Fibroblast of skin of left quadriceps (primary cell): ENCODE results near the gene ATL1.
"Not testable (repeated sequence)": the region's sequence is repeated elsewhere in the genome, so short reads cannot be mapped to it uniquely, and the experiment has no call there.

Experiments used
- DNase-seq, 2 experiments: peaks; one replicate each; pipeline ENCODE4 v3.0.0-alpha.2; 2013; ENCODE audit warnings: low read depth in 2 of 2

The ATL1 gene

DNA sequence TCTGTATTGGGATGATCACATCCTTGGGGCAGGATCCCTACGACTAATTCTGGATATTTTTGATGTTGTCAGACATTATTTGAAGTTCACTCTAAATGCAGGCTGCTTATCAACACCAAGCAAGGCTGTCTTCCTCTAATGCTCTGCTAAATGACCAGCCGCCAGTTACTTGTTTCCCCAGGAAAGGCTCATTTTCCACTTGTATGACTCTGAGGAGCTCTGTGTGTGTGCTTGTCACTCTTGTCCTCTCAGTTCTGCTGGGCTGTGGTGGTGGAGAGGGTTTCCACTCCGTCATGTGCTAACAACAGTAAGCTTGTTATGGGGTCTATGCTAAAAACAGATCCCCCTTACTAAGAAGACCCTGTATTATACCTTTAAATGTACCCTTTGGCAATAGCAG lies 42.1 kb downstream of the ATL1 start:
- DNase-seq = no peak

DNA sequence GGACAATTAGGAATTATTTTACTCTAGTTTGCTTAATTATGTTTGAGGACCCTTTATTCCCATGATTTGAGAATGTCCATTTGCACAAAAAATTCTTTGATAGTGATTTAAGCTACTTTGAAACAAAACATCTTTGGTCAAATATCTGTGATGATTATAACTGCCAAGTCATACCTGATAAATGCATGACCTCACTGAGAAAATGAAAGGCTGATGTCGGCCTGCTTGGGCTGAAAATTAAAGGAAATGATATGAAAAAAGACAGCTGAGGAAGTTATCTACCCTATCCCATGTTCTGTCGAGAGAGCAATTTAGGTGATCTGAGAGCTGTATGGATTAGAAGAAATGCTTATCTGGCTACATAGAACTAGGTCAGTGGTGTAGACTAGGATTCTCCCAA lies 43.6 kb downstream of the ATL1 start:
- DNase-seq = no peak

DNA sequence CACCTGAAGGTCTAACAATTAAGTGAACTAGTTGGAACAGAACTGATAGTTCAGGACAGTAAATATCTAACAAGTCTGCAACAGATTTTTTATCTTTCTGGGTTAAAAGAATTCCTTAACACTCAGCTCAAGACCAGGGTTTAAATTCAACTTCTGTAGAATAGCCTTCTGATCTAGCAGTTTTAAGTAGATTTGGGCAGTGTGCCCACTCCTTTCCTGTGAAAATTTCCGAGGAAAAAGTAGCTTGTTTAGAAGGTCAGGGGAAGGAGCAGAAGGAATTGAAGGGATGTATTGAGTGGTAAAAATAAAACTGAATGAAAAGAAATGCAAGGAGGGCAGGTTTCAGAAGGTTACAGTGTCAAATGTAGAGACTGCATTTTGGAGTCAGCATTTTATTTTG lies 45.8 kb downstream of the ATL1 start:
- DNase-seq = peak; percentile 15 to 25

DNA sequence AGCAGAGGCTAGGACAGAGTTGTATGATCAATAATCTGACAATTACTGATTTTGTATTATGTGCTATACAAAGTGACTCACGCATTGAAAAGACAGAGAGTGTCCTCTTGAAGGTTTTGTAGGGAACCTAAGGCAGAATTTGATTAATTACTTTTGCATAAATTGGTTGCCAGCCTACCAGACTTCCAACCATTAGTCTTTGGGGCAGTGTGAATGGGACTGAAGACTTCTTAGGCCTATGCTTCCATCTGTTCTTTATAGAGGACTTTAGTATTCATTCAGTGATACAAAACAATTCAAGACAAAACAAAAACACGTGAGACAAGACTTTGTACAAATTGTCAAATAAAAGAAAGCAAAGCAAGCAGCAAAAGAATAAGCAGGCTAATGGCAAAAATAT lies 46.5 kb downstream of the ATL1 start:
- DNase-seq = no peak

DNA sequence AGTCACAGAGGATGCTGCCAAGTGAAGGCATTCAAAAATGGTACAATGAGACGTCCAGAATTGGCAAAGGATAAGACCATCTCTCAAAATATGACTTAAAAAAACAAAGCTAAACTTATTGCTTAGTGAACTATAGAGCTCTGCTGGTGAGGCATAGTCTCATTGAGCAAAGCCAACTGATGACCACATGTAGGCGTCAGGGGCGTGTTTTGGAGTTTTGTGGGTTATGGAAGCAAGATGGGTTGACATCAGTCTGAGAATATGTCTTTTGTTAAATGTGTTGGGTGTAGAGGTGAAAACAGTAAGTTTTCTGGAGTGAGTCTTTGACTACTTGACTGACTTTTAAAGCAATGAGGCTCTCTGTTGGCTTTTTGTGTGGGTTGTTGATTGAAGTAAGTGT lies 47.2 kb downstream of the ATL1 start:
- DNase-seq = peak; percentile 22 to 37

DNA sequence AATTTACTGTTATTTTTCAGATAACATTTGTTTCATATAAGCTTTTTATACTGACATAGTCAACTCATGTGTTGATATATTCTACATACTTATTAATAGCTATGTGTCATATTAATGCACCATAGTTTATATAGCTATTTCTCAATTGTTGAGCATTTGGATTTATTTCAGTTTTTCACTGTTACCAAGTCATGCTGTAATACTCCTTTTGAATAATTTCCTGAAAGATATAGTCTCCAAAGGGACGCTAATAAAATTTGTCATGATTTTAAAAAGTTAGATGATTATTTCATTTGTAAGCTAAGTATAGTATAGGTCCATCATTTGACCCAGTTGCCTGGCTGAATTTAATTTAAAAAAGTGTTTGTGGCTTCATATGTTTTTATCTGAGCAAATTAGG lies 47.8 kb downstream of the ATL1 start:
- no peak for DNase-seq

DNA sequence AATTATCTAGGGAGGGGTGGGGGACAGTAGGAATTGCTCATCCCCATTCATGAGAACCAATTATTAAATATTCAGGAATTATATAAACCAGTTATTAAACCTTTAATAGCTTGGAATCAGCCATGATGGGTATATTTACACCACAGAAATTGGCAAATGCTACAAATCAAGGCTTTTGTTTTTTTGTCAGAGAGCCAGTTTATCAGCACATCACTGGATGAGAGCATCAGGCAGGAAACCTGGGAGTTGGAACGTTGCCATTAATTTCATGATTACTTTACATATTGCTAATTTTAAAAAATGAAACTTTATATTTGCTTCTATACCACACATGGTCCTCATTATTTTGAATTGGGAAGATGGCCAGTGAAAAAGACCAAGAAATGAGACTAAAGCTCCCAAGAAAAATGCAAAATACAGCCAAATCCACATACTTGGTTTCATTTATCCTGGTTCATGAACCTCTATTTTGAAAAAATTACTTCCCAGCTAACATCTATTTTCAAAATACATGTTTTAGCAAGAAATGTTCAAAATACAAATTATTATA lies 48.4 kb downstream of the ATL1 start:
- peak; percentile 57 to 59 for DNase-seq

DNA sequence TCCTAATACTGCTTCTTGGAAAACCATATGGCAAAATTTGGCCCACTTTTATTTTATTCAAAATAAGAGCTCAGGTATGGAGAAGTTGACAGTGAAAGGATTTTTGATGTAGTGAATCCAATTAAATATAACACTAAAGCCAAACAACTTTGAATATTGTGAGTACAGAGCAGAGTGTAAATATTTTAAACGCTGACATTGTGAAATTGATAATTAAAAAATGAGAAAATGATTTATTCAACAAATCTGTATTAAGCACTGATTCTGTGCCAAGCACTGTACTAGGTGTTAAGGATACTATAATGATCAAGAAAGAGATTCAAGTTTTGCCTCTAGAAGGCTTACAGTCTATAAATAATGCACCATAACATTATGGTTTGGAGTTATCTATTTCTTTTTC lies 50.5 kb downstream of the ATL1 start:
- no peak for DNase-seq

DNA sequence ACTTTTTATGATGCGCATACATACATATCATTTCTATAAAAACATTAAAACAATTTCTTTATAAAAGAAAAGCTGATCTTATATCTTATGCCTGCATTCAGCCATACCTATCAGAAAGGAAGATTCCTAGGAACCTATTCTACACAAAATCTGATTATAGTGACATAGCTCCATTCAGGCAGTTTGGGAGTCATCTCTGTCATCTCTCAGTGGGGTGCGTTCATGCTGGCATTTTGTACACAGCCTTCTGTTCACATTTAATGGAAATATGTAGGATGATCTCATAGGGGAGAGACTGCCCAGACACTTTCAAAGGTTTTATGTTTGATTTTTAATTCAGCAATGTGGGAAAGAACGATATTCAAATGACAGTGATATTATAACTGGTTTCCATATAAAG lies 52.9 kb downstream of the ATL1 start:
- no peak for DNase-seq

DNA sequence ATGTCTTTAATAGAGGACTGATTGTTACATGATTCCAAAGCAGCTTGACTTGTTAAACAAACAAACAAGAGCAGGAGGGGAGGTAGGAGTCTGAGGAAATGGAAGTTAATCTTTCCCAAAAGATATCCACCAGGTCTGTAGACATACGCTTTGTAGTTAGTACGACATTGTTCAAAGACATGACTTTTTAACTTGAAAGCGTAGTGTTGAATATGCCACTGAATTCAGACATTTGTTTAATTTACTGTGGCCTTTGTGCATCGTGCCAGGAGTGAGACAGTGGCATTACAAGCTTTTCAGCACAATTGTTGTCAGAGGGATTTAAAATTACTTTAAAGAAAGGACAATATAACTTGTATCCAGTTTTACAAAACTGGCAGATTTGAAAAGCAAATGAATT lies 55.1 kb downstream of the ATL1 start:
- no peak for DNase-seq

DNA sequence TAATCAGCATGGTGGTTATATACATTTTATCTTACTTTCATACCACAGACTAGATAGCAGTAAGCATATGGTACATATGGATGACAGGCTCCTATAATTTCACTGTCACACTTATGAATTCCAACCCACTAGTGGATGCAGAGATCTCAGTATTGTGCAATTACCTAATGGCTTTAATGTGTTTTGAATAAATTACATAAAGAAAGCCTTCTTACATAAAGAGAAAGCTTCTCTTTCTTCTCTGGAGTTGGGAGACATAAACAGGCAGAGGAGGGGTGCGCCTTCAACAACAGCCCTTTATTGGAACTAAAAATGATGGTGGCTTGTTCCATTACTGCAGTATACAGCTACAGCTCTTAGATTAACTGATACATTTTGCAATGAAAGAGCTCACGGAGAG lies 55.6 kb downstream of the ATL1 start:
- DNase-seq = peak; percentile 56 to 60

DNA sequence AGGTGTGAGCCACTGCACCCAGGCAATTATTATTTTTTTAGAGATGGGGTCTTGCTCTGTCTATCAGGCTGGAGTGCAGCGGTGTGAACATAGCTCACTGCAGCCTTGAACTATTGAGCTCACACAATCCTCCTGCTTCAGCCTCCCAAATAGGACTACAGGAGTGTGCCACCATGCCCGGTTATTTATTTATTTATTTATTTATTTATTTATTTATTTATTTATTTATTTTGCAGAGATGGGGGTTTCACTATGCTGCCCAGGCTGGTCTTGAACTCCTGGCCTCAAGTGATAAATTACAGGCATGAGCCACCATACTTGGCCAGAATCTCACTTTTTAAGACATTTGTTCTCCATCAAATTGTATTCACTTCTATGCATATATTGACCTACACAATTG lies 56.3 kb downstream of the ATL1 start:
- DNase-seq = no peak

DNA sequence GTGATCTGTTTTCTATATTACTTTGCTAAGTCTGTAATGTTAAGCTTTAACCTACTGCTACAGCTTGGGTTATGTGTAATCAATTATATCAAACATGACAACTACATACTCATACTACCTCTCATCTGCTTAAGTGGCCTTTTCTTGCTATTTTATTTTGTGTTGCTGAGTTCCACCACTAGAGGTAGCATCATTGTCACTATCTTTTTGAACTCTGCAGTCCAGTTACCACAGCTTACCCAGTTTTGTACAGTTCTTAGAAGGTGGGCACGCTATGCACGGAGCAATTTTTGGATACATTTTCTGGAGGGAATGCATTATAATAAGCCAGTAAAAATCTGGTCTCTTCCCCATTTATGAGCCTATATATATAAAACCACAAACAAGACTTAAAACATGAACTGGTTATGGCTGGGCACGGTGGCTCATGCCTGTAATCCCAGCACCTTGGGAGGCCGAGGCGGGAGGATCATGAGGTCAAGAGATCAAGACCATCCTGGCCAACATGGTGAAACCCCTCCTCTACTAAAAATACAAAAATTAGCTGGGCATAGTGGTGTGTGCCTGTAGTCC lies 59.7 kb downstream of the ATL1 start:
- DNase-seq = peak in 1 of 2 experiments; percentile 12

DNA sequence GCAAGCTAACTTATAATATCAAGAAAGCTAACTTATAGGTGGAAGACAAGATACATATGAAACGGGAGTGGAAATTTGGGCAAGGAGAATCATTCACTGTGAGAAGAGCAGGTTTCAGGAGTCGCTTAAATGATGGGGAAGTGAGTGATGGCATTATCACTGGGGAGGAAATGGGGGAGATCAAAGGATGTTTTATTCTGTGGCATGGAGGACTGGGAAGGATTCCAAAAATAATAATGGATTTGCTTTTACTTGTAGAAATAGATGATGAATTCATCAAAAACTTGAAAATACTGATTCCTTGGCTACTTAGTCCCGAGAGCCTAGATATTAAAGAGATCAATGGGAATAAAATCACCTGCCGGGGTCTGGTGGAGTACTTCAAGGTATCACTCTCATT lies 60.4 kb downstream of the ATL1 start:
- DNase-seq = no peak

DNA sequence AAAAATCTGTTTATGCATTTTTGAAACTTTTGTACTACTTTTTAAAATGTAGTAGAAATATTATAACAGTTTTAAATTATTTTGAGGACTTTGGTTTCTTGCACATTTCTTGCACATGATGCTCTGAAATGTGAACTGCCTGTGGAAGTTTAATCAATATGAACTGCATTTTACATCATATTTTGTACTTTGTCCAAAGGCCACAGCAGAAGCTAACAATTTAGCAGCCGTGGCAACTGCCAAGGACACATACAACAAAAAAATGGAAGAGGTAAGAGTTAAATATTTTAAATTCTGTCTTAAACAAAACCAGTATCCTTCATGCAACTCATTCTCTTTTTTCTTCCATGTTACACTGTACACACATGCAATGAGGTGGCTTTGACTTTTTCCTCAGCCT lies 63.0 kb downstream of the ATL1 start:
- DNase-seq = no peak

DNA sequence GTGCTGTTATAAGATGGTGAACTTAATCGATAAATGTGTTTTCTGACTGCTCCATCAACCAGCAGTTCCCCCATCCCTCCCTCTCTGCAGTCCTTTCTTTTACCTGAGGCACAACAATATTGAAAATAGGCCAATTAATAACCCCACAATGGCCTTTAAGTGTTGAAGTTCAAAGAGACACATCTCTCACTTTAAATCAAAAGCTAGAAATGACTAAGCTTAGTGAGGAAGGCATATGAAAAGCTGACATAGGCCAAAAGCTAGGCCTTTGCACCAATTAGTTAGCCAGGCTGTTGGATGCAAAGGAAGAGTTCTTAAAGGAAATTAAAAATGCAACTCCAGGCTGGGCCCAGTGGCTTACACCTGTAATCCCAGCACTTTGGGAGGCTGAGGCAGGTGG lies 64.5 kb downstream of the ATL1 start:
- no peak for DNase-seq

DNA sequence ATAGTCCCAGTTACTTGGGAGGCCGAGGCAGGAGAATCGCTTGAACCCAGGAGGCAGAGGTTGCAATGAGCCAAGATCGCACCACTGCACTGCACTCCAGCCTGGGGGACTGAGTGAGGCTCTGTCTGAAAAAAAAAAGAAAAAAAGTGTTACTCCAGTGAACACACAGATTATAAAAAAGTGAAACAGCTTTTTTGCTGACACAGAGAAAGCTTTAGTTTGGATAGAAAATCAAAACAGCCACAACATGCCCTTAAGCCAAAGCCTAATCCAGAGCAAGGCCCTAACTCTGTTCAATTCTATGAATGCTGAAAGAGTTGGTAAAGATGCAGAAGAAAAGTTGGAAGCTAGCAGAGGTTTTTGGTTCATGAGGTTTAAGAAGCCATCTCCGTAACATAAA lies 65.0 kb downstream of the ATL1 start:
- not testable (repeated sequence) for DNase-seq

DNA sequence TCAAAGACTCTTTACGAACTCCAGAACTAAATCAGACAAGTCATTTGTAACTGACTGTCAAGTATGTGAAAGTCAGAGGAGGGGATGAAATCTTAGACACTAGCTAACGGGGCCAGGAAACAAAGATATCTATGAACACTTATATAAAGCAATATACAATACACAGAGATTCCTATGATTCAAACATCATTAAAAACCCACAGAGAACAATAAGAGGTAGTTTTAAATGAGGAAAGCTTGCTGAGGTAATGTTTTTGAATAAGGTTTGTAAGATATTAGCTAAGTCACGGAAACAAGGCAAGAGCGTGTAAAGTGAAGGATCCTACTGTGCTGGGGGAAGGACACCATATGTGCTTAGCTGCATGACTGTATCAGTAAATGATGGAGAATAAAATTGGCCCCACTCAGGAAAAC lies 71.5 kb downstream of the ATL1 start:
- peak in 1 of 2 experiments; percentile 9 for DNase-seq

DNA sequence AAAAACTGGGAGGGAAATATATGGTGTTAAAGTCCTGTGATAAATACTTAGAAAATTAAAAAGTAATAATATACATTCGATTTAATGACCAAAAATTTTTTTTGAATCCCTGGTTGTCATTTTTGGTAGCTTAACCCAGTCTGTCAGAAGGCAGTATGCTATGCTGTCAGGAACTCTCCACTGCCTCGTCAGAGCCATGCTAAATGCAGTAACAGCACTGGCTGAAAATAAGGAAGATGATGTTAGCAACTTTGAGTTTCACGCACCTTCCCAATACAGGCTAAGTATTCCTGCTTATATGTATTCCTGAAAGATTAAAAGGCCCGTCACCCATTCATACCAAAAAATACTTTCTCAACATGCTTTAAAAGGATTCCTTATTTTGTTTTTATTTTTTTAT lies 74.0 kb downstream of the ATL1 start:
- no peak for DNase-seq

DNA sequence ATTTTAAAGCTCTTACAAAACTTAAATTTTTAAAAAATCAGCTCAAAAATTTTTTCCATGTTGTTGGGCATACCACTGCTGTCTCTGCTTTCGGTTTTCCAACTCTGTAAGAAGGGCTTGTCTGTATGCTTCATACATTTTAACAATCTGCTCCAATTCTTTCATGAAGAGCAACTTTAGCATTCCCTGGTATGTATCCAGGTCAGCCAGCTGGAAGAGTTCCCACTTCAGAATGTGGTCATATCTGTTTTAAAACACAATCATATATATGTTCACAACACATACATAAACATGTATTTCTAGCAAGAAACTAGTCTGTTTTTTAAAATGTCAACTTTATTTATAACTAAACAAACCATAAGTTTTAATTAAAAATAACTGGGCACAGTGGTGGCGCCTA lies 75.2 kb downstream of the ATL1 start:
- peak in 1 of 2 experiments; percentile 11 for DNase-seq

DNA sequence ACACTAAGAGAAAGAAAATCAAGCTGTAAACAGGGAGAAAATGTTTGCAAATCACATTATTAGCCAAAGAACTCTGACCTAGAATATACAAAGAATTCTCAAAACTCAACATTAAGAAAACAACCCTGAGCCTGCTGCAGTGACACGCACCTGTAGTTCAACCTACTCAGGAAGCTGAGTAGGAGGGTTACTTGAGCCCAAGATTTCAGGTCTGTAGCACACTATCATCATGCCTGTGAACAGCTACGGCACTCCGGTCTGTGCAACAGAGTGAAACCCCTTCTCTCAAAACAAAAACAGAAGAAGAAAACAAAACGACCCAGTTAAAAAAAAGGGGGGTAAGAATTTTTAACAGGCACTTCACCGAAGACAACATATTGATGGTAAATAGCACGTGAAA lies 87.3 kb downstream of the ATL1 start:
- DNase-seq = no peak

DNA sequence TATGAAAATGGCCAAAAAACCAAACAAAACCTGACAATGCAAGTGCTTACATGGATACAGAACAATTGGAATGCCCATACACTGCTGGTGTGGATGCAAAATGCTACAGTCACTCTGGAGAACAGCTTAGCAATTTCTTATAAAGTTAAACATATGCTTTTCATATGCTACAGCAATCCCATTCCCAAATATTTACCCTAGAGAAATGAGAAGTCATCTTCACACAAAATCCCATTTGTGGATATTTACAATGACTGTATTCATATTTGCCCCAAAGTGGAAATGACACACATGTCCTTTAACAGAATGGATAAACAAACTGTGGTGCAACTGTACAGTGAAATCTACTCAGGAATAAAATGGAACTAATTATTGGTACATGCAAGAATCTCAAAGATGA lies 87.8 kb downstream of the ATL1 start:
- no peak for DNase-seq

DNA sequence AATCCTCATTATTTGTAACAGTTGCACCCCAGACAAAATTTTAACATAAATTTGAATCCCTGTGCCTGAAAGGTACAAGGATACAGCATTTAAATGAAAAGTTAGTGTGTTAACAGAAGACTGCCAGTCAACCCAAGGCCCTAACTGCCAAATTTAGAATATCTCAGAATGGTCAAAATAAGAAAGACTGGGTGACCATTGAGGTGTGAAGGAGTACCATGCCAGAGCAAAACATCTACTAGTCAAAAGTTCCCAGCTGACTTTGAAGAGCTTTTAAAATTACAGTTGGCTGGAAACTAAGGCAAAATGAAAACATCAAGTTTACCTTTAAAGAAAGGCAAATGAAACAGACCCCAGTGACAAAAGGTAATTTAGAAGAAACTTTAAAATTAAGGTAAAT lies 89.7 kb downstream of the ATL1 start:
- DNase-seq = no peak

DNA sequence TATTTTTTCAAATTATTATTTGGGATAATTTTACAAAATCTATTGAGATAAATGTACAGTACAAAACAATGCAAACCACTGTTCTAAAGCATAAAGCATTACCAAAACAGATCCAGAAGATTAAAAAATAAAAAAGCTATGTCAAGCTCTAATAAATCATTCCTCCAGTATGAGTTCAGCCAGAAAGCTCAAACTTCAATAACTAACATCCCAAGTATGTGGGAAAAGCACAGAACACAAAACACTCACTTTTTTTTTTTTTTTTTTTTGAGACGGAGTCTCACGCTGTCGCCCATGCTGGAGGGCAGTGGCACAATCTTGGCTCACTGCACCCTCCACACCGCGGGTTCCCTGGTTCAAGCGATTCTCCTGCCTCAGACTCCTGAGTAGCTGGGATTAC lies 96.8 kb downstream of the ATL1 start:
- no peak for DNase-seq
